ENCODE measurements around the gene GLIS1.

The GLIS1 gene

DNA sequence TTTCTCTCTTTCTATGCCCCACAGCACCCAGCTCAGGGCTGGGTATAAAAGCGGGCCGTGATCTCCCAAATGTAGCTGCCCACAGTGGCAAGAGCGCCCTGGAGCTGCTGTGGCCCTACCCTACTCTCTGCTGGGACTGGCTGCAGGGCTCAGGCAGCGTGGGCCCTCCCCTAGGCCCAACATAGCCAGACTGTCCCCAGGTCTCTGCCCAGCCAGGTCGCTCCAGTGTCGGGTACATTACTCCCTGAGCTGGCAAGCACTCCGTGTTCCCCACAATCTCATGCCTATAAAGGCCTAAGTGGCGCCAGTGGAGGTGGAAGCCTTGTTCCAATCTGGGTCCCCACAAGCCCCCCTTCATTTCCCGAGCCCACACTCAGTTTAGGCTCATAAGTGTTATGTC lies 66.2 kb downstream of the GLIS1 start:
- TF ChIP-seq, protein P1, sequence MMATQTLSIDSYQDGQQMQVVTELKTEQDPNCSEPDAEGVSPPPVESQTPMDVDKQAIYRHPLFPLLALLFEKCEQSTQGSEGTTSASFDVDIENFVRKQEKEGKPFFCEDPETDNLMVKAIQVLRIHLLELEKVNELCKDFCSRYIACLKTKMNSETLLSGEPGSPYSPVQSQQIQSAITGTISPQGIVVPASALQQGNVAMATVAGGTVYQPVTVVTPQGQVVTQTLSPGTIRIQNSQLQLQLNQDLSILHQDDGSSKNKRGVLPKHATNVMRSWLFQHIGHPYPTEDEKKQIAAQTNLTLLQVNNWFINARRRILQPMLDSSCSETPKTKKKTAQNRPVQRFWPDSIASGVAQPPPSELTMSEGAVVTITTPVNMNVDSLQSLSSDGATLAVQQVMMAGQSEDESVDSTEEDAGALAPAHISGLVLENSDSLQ (IDR thresholded peaks at IDR 0.05): no peak
- TF ChIP-seq FOXM1 (IDR thresholded peaks at IDR 0.05; ENCODE audit: borderline replicate concordance): no peak
- TF ChIP-seq SUZ12 (IDR thresholded peaks at IDR 0.05): no peak
- no peak for TF ChIP-seq ARNT (IDR thresholded peaks at IDR 0.05)
- TF ChIP-seq L3MBTL2 (conservative IDR thresholded peaks at IDR 0.05): no peak
- no peak for TF ChIP-seq FOXA1 (IDR thresholded peaks at IDR 0.05)
- no peak for TF ChIP-seq TARDBP (IDR thresholded peaks at IDR 0.05)
- TF ChIP-seq SP1 (IDR thresholded peaks at IDR 0.05): no peak
- no peak for TF ChIP-seq NFRKB (IDR thresholded peaks at IDR 0.05)
- no peak for TF ChIP-seq LEF1 (IDR thresholded peaks at IDR 0.05; ENCODE audit: borderline replicate concordance)
- TF ChIP-seq ZNF384 (IDR thresholded peaks at IDR 0.05): no peak
- TF ChIP-seq CTBP1 (IDR thresholded peaks at IDR 0.05; ENCODE audit: borderline replicate concordance): no peak
- TF ChIP-seq HDGF (IDR thresholded peaks at IDR 0.05; ENCODE audit: borderline replicate concordance): no peak
- no peak for TF ChIP-seq ELF4 (IDR thresholded peaks at IDR 0.05)
- TF ChIP-seq BHLHE40 (IDR thresholded peaks at IDR 0.05; ENCODE audit: borderline replicate concordance): no peak
- no peak for DNase-seq (ENCODE audit: extremely low spot score)
- ChIA-PET CTCF (interaction anchor here (1.2 kb wide), 1 partner anchor 43 kb away, joined by 3 read pairs; no protein-coding TSS in a partner anchor), POLR2A (no interaction called here)

- CTCF ChIA-PET: interaction anchor here (1.2 kb wide), 1 partner anchor 43 kb away, joined by 3 read pairs; no protein-coding TSS in a partner anchor
- TF ChIP-seq FOXK2 (IDR thresholded peaks at IDR 0.05) (no peak), FOXM1 (IDR thresholded peaks at IDR 0.05; ENCODE audit: borderline replicate concordance) (no peak), ZNF384 (IDR thresholded peaks at IDR 0.05) (no peak), TARDBP (IDR thresholded peaks at IDR 0.05) (no peak), CTBP1 (IDR thresholded peaks at IDR 0.05; ENCODE audit: borderline replicate concordance) (no peak), NFRKB (IDR thresholded peaks at IDR 0.05) (no peak)
- POLR2A ChIA-PET: no interaction called here
- no peak for DNase-seq (ENCODE audit: extremely low spot score)
Measured at GRCh38 chr1:53672243-53672642, 66.7 kb downstream of the GLIS1 start.

DNA sequence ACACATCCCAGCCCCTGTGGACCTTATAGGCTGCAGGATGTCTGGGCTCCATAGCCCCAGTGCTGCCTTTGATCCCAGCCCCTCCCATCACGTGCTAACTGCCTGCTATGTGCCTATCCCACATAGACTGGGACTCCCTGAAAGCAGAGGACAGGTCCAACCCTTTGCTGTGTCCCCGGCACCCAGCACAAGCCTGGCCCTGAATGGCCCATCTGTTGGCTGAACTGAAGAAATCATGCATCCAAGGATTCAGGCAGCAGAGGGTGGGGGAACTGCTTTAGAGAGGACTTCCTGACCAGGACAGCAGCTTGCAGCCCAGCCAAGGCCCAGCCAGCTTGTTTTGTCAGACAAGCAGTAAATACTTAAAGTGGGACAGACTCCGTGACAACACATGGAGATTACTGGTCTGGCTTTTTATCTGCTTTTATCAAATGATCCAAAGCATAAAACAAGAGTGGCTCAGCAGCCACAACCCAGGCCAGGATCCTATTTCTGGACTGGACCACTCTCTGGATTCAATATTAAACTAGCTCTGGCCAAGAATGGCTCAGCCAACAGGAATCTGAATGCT lies 69.3 kb downstream of the GLIS1 start:
- no peak for DNase-seq (ENCODE audit: extremely low spot score)
- ChIA-PET POLR2A (no interaction called here), CTCF (interaction anchor here (0.6 kb wide), 1 partner anchor 305 kb away, joined by 3 read pairs; no protein-coding TSS in a partner anchor)
- TF ChIP-seq SUZ12 (IDR thresholded peaks at IDR 0.05) (no peak), SP1 (IDR thresholded peaks at IDR 0.05) (no peak), LEF1 (IDR thresholded peaks at IDR 0.05; ENCODE audit: borderline replicate concordance) (no peak), TARDBP (IDR thresholded peaks at IDR 0.05) (no peak)

DNA sequence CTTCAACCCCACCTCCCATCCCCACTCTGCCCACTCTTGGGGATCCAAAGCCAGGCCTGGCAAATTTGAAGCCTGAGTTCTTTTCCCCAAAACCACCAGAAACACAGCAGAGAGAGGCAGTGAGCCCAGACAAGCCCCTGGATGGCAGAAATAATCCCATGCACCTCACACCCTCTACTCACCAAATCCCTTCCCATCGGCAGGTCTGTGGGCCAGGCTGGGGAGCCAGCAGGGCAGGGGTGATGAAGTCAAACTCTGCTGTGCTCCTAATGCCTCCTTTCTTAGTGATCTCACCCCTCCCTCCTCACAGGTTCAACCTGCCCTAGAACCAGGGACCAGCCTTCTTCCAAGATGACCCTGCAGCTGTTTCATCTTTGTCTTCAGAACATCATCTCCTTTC lies 72.4 kb downstream of the GLIS1 start:
- no peak for DNase-seq (ENCODE audit: extremely low spot score)
- TF ChIP-seq SUZ12 (IDR thresholded peaks at IDR 0.05): no peak
- TF ChIP-seq FOXM1 (IDR thresholded peaks at IDR 0.05; ENCODE audit: borderline replicate concordance): no peak
- no peak for TF ChIP-seq NFRKB (IDR thresholded peaks at IDR 0.05)
- no peak for TF ChIP-seq FOXA1 (IDR thresholded peaks at IDR 0.05)
- no peak for TF ChIP-seq LEF1 (IDR thresholded peaks at IDR 0.05; ENCODE audit: borderline replicate concordance)
- TF ChIP-seq, protein P1 (IDR thresholded peaks at IDR 0.05): no peak
- TF ChIP-seq FOXK2 (IDR thresholded peaks at IDR 0.05): no peak
- no peak for TF ChIP-seq ZNF384 (IDR thresholded peaks at IDR 0.05)
- ChIA-PET CTCF (no interaction called here), POLR2A (no interaction called here)

DNA sequence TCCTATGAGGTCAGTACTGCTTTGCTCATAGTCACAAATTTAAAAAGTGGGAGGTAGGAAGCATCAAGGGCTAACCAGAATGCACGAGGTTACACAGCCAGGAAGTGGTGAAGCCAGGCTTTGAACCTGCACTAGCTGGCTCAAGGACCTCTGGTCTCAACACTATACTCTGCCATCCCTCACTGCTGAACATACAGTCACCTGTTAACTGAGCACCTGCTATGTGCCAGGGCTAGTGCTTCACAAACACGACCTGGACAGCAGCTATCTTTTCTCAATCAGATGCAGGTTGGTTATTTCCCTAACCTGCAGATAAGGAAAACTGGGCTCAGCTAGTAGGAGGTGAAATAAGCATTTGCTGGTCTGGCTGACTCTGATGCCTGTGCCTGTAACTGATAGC lies 73.0 kb downstream of the GLIS1 start:
- POLR2A ChIA-PET: no interaction called here
- TF ChIP-seq FOXK2 (IDR thresholded peaks at IDR 0.05) (no peak), NFRKB (IDR thresholded peaks at IDR 0.05) (no peak), CTBP1 (IDR thresholded peaks at IDR 0.05; ENCODE audit: borderline replicate concordance) (no peak), FOXA1 (IDR thresholded peaks at IDR 0.05) (no peak), ZNF384 (IDR thresholded peaks at IDR 0.05) (no peak), SP1 (IDR thresholded peaks at IDR 0.05) (no peak), TARDBP (IDR thresholded peaks at IDR 0.05) (no peak)
- no peak for DNase-seq (ENCODE audit: extremely low spot score)
- CTCF ChIA-PET: no interaction called here

GRCh38 chr1:53663529-53664300 lies 75.2 kb downstream of the GLIS1 start:
- POLR2A ChIA-PET: no interaction called here
- CTCF ChIA-PET: no interaction called here
- no peak for DNase-seq (ENCODE audit: extremely low spot score)
- TF ChIP-seq FOXA1 (IDR thresholded peaks at IDR 0.05) (no peak), LEF1 (IDR thresholded peaks at IDR 0.05; ENCODE audit: borderline replicate concordance) (no peak), NFRKB (IDR thresholded peaks at IDR 0.05) (no peak), FOXM1 (IDR thresholded peaks at IDR 0.05; ENCODE audit: borderline replicate concordance) (no peak), TARDBP (IDR thresholded peaks at IDR 0.05) (no peak), ELF4 (IDR thresholded peaks at IDR 0.05) (no peak), SP1 (IDR thresholded peaks at IDR 0.05) (no peak), ARNT (IDR thresholded peaks at IDR 0.05) (no peak), FOXK2 (IDR thresholded peaks at IDR 0.05) (no peak), L3MBTL2 (conservative IDR thresholded peaks at IDR 0.05) (no peak), BHLHE40 (IDR thresholded peaks at IDR 0.05; ENCODE audit: borderline replicate concordance) (no peak)

GRCh38 chr1:53662951-53663350 lies 76.0 kb downstream of the GLIS1 start:
- CTCF ChIA-PET: no interaction called here

More at GRCh38 chr1:53662951-53663350, 76.0 kb downstream of the GLIS1 start:
- TF ChIP-seq FOXM1 (IDR thresholded peaks at IDR 0.05; ENCODE audit: borderline replicate concordance) (no peak), ELF4 (IDR thresholded peaks at IDR 0.05) (no peak), FOXA1 (IDR thresholded peaks at IDR 0.05) (no peak), TARDBP (IDR thresholded peaks at IDR 0.05) (no peak), SP1 (IDR thresholded peaks at IDR 0.05) (no peak), ZNF384 (IDR thresholded peaks at IDR 0.05) (no peak), L3MBTL2 (conservative IDR thresholded peaks at IDR 0.05) (no peak), NFRKB (IDR thresholded peaks at IDR 0.05) (no peak), HDGF (IDR thresholded peaks at IDR 0.05; ENCODE audit: borderline replicate concordance) (no peak), SUZ12 (IDR thresholded peaks at IDR 0.05) (no peak), BHLHE40 (IDR thresholded peaks at IDR 0.05; ENCODE audit: borderline replicate concordance) (no peak), CTBP1 (IDR thresholded peaks at IDR 0.05; ENCODE audit: borderline replicate concordance) (no peak), FOXK2 (IDR thresholded peaks at IDR 0.05) (no peak), ARNT (IDR thresholded peaks at IDR 0.05) (no peak), LEF1 (IDR thresholded peaks at IDR 0.05; ENCODE audit: borderline replicate concordance) (no peak)
- TF ChIP-seq, protein P1 (IDR thresholded peaks at IDR 0.05): no peak
- no peak for DNase-seq (ENCODE audit: extremely low spot score)
- POLR2A ChIA-PET: no interaction called here
